HG03103 (cell line): ENCODE measurements around the gene MLST8.
A peak's percentile ranks its signal among the peaks of the same experiment; 100 is the strongest.

Experiments used
- ATAC-seq: cut with Tn5 transposase; IDR thresholded peaks from one replicate; pipeline ENCODE4 v1.9.1; 2021; ENCODE audit warnings: low read depth; ENCODE audit not compliant: unreplicated experiment

Gene MLST8

DNA sequence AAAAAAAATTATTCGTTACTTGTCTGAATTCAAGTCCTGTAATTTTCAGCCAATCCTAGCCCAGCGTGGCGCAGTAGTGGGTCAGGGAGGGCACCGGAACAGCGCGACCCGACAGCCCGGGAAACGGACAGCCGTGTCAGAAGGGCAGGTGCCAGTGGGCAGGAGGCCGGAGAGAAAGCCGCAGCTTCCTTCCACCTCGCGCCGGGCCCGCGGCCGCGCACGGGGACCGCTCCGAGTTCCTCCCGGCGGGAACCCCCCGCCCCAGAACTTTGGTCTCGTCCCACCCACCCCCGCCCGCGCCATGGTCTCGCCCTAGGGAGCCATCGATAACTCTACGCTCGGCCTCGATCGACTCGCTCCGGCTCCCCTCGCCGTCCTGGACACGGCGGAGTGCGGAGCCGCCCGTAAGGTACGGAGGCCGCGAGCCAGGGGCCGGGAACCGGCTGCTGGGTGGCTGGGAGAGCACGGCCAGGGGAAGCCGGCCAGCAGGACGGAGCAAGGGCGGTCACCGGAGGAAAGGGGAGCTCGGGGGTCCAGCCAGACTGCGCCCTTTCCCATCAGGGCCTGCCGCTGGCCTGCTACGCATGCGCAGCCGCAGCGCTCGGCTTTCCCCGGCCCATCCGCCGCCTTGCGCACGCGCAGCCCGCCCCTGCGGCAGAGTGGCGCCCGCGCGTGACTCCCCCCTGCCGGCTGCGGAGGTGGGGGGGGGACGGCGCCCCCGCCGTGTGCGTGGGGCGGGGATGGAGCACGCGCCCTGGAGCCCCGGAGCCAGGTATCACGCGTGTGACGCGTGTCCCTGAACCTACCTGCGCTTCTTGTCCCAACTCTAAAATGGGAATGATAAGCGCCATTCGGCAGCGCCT, at the start of gene MLST8:
TSS of gene MLST8 (plus strand) at position 351 of the 863 bp plus-strand sequence. CDS start 632 bp downstream, outside the sequence.
- ATAC-seq: peak; percentile 67

- ATAC-seq: no peak
Measured at GRCh38 chr16:2155977-2156848, 49.0 kb upstream of the MLST8 start.

GRCh38 chr16:2156849-2157224, 48.4 kb upstream of the MLST8 start:
- ATAC-seq: no peak

DNA sequence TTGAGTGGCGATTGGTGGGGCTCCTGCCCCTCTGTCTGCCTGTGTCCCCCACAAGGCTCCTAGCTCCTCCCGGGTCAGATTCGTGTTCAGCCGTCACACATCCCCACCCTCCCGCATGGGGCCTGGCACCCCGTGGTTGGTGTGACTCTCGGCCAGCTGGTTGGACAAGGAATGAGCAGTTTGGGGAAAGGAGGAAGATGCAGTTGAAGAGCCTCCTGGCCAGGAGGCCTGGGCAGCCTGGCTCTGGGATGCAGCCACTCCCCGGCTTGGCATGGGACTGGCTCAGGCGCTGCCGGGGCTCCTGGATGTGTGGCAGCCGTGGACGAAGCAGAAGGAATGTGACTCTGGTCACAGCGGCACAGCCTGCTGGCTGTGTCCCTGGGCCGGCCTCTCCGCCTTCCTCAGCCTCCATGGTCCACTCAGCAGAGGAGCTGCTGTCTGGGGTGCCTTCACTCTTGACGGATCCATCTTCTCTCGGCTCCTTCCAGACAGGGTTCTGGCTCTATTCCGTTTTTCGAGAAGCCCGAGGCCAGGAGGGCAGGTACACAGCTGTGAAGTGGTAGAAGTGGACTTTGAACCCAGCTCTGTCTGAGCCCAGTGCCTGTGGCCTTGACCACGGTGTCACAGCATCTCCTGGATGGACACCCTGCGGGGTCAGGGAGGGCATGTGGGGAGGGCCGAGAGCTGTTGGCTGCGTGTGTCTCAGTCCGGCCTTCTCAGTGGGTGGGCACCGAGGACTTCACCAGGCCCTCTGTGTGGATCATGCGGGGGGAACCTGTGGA, 47.6 kb upstream of the MLST8 start:
- no peak for ATAC-seq

DNA sequence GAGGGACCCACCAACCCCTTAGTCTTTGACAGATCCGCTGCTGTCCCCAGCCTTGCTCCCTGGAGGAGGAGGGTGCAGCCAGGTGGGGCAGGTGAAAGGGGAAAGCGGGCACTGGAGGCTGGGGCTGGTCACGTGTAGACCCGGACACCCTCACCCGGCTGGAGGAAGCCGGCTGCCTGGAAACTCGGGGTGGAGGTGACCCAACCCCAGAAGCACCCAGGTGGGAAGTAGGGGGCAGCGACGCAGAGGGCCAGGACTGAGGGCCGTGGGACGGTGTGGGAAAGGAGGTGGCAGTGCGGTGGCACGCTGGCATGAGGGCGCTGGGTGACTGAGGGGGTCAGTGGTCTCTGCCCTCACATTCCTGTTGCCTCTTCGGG, 47.0 kb upstream of the MLST8 start:
- no peak for ATAC-seq

DNA sequence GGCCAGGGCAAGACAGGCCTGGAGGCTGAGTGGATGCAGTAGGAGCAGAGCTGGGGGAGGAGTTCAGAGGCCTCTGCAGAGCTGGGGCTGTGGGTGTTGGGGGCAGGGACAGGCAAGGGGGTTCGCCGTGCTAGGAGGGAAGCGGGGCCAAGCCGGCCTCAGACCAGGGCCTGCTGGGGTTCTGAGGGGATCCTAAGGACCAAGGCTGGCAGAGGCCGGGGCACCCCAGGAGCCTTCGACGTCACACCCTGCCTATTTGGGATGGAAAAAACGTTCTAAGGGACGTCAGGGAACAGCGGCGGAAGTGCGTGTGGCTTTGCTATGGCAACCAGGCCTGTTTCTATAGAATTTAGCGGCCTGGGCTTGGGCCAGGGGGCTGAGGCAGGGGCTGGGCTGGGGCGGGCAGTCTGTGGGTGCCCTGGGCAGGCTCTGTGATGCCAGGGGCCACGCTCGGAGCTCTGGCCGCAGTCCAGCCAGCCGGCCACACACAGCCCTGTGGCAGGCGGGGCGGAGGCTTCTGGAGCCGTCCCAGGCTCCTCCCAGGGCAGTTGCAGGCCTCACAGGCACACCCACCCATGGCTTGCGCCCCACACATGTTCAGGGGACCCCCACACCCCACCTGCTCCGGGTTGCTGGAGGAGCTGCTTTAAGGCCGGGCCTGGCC, 45.9 kb upstream of the MLST8 start:
- ATAC-seq: no peak

- no peak for ATAC-seq
Measured at GRCh38 chr16:2160915-2161551, 44.2 kb upstream of the MLST8 start.

DNA sequence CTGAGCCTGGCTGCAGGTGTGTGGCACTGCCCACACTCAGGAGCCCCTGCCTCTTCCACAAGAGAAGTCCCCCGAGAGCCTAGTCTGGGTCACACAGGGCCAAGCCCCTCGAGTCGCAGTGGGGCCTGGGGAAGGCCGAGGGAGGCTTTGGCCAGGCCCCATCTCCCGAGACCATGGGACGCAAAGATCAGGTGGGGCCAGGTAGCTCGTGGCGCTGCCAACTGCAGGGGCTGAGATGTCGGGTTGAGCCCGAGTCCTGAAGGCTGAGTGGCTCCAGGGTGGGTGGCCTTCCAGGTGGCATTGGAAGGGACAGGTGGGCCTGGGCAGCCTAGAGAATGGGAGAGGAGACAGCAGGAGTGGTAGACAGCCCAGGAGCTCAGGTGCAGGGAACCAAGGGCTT, 43.3 kb upstream of the MLST8 start:
- no peak for ATAC-seq

DNA sequence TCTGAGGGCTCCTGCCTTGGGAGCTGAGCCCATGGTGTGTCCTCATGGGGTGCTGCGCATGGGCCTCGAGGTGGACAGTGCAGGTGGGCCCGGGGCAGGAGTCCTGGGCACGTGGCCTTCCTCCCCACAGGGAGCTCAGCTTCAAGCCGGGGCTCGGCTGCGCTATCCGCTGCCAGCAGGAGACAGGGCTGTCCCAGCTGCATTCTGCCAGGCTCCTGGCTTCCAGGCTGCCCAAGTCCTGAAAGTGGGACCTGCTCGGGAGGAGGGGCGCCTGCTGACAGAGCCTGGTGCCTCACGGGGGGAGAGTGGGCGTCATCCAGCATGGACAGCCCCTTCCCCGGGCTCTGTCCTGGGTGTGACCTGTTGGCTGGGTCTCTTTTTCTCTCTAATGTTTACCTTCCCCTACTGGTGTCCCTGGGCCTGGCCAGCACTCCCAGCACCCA, 42.6 kb upstream of the MLST8 start:
- no peak for ATAC-seq

- ATAC-seq: no peak
Measured at GRCh38 chr16:2163211-2163881, 41.9 kb upstream of the MLST8 start.

- ATAC-seq: no peak
Measured at GRCh38 chr16:2165861-2166260, 39.4 kb upstream of the MLST8 start.

- ATAC-seq: no peak
Measured at GRCh38 chr16:2166263-2167067, 38.8 kb upstream of the MLST8 start.

DNA sequence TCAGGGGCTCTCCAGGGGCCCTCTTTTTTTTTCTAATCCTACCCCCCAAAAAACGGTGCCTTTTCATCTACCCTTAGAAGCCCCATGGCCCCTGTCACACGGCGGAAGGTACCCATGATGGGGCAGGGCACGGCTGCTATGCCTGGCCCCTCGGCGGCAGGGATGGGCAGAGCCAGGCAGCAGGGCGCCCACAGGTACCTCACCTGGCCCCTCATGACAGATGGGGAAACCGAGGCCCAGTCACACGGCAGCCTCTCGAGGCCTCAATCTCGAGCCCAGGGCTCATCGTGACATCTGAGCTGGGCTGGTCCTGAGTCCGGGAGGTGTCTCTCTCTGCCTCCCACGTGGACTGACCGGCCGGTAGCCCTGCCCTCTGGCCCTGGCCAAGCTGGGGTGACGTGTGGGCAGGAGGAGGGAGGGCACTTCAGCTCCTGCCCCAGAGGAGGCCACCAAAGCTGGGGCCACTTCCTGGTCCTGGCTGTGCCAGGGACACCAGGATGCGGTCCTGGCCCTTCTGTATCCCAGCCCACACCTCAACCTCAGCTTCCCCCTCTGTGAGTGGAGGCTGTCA, 38.1 kb upstream of the MLST8 start:
- ATAC-seq: no peak

DNA sequence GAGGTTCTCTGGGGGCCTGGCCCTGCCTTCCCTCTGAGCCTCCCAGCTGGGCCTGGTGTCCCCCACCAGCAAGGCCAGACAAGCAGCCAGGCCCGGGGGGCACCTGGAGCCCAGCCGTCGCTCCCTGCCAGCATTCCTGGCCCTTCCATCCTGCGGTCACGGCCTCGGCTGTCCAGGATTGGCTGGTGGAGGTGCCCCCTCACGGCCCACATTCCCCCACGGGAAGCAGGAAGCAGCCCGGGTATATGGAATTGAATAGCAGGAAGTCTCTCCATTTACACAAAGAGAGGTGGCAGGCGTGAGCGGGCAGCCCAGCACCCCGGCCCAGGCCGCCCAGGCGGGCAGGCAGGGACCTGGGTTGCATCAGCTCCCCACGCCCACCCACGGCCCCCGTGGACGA, 35.2 kb upstream of the MLST8 start:
- ATAC-seq: no peak

- ATAC-seq: no peak
Measured at GRCh38 chr16:2170587-2171435, 34.4 kb upstream of the MLST8 start.

DNA sequence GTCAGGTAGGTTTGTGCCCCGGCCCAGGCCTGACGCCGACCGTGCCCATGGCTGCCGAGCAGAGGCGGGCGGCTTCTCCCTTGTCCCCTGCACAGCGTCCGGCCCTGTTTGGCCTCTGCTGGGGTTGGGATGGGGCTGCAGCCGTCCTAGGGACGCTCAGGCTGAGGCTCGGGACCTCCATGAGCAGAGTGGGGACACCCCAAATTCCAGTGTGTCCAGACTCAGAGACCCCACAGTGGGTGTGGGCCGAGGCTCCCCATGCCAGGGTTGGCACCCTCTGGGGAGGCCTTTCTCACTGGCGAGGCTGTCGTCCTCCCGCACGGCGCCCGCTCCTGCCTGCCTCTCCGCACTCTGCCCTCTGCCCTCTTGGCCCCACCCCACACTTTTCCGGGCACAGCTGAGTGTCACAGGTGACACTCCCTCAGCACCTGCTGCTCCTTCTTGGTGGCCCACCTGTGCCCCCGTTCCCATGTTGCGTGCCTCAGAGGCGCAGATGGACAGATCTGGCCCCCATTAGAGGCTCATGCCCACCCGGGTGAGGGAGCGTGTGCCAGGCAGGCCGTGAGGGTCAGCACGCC, 33.6 kb upstream of the MLST8 start:
- ATAC-seq: no peak
